GM18505 (cell line): ENCODE measurements around the gene TCERG1.

Experiments used
- ATAC-seq: cut with Tn5 transposase; IDR thresholded peaks from one replicate; pipeline ENCODE4 v1.9.1; 2021; ENCODE audit not compliant: unreplicated experiment
- POLR2A ChIP-seq: IDR thresholded peaks from 4 replicates; pipeline ENCODE4 v1.6.1; 2011; ENCODE audit warnings: borderline replicate concordance; ENCODE audit not compliant: insufficient read depth, insufficient read length; ENCODE audit errors: extremely low read depth

Gene TCERG1

DNA sequence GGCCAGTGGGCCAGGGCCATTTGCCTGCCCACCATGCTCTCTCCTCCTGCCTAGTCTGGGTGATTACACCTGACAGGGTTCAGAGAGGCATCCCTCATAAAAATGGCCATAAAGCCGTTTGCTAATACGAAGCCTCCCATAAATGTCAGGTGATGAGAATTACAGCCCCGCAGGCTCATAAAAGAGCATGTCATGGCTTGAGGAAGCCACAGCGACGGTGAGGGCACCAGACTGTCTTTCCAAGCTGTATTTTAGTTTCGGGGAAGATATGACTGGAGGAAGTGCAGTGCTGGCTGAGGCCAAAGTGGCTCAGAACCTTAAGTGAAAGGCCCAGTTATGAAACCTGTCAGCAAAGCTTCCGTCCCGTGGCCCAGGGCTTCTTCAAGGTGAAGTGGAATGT, 18.5 kb upstream of the TCERG1 start:
- ATAC-seq, result no peak
- no peak for TF ChIP-seq POLR2A

DNA sequence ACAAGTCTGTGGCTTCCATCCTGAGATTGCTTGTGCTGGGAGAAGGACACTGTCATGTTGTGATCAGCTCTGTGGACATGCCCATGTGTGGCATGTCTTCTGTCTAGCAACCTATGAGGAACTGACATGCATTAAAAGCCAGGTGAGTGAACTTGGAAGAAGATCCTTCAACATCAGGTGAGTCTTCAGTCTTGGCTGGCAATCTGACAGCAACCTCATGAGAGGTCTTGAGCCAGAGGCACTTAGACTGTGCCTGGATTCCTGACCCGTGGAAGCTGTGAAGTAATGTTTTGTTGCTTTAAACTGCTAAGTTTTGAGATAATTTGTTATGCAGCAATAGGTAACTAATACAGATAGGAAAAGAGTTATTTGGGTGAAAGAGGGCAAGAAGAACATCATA, 6.8 kb upstream of the TCERG1 start:
- ATAC-seq, result no peak
- no peak for TF ChIP-seq POLR2A

DNA sequence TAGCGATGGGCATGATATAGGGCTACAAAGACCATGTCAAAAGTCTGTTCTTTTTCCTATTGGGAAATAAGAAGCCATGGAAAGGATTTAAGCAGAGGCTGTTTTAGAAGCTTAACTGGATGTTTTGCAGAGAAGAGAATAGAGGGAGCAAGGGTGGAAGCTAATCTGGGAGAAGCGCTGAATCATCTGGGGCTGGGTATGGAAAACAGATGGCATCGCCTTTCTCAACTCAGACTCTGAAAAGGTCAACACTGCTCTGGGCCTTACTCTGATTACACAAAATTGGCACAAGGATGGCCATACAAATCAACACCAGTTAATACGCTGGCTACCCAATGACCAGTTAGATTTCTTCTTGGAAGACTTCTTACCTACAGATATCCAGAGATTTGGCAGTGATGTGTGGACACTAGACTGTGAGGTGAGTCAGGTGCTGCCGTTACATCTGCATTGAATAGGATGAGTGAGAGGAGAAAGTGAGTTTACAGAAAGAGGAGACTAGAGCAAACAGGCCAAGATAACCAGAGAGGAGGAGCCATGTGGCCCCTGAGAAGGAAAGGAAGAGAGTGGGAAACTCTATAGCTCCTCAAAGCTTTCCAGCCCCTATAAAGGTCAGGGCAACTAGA, 6.2 kb upstream of the TCERG1 start:
- no peak for ATAC-seq
- no peak for TF ChIP-seq POLR2A

DNA sequence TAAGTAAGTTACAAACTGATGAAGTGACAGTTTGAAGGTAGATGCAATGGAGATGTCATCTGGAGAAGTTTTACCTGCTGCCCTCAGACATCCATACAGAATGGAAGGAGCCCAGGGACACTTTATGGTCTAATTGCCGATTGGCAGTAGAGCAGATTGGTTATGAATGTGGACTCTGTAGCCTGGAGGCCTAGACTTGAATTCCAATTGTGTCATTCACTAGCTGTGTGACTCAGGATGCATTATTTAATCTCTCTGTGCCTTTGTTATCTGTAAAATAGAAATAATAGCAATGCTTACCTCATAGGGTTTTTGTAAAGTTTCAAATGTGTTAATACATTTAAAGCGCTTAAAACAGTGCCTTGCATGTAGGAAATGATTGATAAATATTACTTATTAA, 5.2 kb upstream of the TCERG1 start:
- no peak for ATAC-seq
- TF ChIP-seq POLR2A, result no peak

DNA sequence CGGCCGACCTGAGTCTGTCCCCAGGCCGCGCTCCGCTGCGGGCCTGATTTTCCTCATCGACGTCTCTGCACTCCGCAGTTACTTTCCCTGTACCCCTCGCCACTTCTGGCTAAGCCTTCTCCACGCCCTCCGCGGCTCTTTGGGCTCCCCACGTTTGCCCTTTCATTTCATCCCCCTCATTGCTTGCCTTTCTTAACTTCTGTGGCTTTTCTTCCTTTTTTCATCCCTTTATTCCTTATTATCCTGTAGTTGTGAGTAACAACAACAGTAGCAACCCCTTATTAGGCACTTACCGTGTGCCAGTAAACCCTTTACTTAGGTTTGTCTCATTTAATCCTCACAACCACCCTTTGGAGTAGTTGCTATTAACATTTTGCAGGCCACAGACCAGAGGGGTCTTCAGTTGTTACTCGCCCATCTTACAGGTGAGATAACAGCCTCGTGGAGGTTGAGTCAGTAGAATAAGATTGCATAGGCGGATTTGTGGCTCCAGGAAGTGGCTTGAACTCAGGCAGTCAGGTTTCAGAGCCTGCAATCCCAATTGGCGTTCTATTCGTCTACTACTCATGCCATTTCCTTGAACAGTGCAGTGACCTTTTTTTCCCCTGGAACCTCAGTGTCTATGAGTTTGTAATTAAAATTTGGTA, 724 bp downstream of the TCERG1 start:
- TF ChIP-seq POLR2A, result no peak
- peak; percentile 30 for ATAC-seq

DNA sequence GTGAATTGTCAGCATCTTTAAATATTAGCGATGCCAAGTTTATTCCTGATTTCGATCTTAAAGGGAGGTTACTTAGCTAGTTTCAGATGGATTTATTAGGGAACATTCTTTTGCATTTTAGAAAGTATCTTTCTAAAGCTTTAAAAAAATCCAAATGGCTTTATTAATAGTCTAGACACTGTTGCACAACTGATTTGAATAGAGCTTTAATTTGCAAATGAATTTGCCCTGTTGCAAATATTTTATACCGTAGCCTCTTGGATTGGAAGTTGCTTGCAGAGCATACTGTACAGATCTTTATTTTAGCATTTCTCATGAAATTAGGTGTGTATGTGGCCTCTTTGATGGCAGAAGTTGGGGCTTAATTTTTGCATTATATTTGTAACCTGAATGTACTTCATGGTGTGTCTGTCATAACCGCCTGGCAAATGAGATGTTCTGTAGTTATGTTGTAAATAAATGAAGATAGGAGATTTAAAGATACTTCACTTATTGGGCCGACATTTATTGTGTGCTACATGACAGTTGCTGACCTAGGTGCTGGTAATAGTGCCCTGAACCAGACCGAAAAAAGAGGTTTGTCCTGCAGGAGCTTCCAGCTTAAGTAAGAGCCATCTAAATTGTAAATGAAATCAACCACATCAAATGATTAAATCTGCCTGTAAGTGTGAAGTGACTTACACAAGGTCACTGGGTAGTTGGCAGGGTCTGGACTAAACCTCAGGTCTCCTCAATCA, 1.8 kb downstream of the TCERG1 start:
- ATAC-seq, result no peak
- no peak for TF ChIP-seq POLR2A

DNA sequence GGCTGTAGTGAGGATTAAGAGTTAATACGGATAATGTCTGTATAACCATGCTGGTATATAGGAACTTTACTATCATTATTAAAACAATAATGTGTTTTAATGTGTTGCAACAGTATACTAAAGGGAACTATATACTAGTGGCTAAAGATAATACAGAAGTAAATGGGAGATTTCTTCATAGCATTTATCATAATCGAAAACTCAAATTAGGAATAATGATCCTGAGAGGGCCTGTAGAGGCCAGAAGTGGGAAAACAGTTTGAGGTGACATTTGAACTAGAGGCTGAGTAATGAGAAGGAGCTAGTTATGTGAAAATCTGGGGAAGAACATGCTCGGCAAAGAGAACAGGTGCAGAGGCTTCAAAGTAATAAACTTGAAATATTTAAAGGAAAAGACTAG, 2.9 kb downstream of the TCERG1 start:
- ATAC-seq, result no peak
- TF ChIP-seq POLR2A, result no peak

DNA sequence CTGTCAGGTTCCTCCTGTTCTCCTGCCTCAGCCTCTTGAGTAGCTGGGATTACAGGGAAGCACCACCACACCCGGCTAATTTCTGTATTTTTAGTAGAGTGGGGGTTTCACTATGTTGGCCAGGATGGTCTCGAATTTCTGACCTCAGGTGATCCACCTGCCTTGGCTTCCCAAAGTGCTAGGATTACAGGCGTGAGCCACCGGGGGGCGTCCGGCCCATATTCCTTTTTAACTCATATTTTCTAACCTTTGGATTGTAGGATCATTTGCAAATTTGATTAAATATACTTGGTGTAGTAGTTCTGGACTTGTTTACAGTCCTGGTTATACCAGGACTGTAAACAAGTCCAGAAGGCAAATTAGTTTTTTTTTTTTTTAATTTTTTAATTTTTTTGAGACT, 4.3 kb downstream of the TCERG1 start:
- TF ChIP-seq POLR2A, result no peak
- no peak for ATAC-seq

DNA sequence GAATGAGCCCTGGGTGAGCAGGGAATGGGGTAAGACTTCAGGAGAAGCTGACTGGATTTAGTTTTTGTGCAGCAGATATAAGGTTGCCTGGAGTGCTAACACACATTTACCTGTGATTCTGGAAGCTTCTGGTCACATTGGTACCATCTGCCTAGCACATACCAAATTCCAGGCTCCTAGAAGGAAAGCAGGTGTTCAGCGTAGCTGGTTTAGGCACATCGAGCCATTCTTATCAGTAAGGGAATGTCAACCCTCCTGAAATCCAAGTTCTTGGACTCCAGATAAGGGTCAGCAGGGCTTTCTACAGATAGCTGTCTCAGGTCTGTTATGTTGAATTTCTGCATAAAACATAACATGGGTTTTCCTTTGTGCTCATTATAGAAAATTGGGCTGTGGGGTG, 10.3 kb downstream of the TCERG1 start:
- no peak for ATAC-seq
- TF ChIP-seq POLR2A, result no peak

DNA sequence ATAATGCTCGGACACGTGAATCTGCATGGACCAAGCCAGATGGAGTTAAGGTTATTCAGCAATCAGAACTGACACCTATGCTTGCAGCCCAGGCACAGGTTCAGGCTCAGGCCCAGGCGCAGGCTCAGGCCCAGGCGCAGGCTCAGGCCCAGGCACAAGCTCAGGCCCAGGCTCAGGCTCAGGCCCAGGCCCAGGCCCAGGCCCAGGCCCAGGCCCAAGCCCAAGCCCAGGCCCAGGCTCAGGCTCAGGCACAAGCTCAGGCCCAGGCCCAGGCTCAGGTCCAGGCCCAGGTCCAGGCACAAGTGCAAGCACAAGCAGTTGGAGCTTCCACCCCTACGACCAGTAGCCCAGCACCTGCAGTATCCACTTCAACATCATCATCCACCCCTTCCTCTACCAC, 11.8 kb downstream of the TCERG1 start:
- ATAC-seq, result no peak
- no peak for TF ChIP-seq POLR2A

DNA sequence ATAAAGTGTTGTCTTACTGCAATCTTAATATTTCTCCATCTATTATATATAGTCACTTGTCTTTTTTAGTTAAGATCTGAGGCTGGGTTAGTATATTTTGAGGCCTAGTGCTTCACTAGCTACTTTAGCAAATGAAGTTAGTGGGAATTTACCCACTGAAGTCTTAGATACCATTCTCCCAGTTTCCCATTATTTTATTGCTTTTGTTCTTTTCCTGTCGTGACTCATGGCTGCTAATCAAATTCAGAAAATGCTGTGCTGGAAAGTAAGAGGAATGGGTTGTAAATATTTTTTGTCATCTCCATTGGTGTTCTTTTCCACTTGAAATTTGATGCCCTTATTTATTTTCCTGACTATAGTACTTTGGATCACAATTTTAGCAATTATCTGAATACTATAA, 14.2 kb downstream of the TCERG1 start:
- no peak for TF ChIP-seq POLR2A
- no peak for ATAC-seq

DNA sequence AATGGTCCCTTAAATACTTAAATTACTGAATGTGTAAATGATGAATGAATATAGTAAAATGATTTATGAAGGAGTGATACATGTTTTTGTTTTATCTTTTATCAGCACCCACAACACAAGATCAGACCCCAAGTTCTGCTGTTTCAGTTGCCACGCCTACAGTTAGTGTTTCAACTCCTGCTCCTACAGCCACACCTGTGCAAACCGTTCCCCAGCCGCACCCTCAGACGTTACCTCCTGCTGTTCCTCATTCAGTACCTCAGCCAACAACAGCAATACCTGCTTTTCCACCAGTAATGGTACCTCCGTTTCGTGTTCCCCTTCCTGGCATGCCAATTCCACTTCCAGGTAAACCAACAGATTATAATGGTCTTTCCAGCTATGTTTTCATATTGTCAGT, 16.3 kb downstream of the TCERG1 start:
- ATAC-seq, result no peak
- TF ChIP-seq POLR2A, result no peak

DNA sequence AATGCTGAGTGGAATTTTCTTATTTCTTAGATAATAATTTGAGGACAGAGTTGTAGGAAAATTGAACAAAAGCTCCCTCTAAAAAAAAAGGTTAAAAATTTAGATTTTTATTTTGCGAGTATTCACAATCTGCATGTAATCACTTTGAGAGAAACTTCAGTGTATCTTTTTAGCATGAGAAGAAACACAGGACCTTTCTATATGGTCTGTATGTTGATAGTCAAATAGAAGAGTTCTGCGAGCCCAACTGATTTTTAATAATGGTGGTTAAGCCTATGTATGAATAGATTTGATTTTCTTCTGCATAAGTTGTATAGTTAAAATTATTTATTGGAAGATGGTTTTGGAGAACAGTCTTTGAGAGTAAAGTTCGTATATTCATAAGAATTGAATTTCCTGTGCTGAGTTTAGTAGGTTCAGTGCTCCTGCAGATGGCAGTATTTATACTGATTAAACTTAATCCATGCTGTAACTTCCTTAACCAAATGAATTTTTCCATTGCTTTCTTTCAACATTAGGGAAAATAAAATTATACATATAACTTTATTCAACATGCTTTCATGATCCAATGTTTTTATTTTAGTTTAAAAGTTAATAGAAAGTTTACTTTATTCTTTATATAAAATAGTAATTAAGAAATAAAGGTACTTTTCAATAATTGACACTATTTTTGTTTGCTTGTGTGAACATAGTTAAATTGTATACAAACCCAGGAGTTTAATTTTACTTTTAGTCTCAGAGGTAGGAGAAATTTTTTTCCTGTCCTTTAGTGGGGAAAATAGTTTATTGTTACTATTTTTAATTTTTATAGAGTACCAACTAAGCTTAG, 19.6 kb downstream of the TCERG1 start:
- TF ChIP-seq POLR2A, result no peak
- no peak for ATAC-seq

DNA sequence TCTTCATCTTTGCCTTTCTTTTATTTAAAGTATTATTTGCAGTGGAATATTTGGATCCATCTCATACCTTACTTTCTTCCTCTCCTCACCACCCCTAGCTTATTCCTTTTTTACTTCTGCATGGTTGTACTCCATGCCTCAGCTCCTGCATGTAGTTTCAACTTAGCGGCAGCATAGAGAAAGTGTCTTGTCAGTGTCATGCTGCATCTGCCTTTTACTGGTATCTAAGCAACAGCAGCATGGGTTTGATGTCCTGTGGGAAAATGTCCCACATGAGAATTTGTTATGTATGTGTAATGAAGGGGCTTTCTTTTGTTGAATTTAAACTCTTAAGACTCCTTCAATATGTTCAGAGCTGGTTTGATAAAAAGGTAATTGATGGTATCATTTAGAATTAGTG, 20.6 kb downstream of the TCERG1 start:
- ATAC-seq, result no peak
- no peak for TF ChIP-seq POLR2A

DNA sequence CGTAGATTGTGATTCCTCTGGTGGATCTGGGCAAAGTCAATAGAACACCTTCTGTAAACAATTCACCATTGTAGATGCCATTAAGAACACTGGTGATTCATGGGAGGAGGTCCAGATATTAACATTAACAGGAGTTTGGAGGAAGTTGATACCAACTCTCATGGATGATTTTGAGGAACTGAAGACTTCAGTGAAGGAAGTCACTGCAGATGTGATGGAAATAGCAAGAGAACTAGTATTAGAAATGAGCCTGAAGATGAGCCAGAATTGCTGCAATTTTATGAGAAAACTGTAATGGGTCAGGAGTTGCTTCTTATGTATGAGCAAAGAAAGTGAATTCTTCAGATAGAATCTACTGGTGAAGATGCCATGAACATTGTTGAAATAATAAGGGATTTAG, 26.9 kb downstream of the TCERG1 start:
- no peak for TF ChIP-seq POLR2A
- no peak for ATAC-seq
